Body of pancreas (tissue), 4 donors: ENCODE data around the gene SCIMP.

Experiments
- POLR2A ChIP-seq, 3 donors: fragments of 450-650 bp; IDR thresholded peaks; one replicate each; pipeline ENCODE4 v1.6.1; 2016; ENCODE audit warnings: antibody characterized with exemption in 3 of 3, mild to moderate bottlenecking in 2 of 3
- TF ChIP-seq, protein P1 (sequence below), 7 experiments: fragments of 450-650 bp in 4 of 7; fragments of 200-600 bp in 3 of 7; sonication (generic) in 3 of 7; IDR thresholded peaks; one replicate each; pipeline ENCODE4 v1.5.1; 2016 to 2019; ENCODE audit warnings: antibody characterized with exemption in 7 of 7

DNA sequence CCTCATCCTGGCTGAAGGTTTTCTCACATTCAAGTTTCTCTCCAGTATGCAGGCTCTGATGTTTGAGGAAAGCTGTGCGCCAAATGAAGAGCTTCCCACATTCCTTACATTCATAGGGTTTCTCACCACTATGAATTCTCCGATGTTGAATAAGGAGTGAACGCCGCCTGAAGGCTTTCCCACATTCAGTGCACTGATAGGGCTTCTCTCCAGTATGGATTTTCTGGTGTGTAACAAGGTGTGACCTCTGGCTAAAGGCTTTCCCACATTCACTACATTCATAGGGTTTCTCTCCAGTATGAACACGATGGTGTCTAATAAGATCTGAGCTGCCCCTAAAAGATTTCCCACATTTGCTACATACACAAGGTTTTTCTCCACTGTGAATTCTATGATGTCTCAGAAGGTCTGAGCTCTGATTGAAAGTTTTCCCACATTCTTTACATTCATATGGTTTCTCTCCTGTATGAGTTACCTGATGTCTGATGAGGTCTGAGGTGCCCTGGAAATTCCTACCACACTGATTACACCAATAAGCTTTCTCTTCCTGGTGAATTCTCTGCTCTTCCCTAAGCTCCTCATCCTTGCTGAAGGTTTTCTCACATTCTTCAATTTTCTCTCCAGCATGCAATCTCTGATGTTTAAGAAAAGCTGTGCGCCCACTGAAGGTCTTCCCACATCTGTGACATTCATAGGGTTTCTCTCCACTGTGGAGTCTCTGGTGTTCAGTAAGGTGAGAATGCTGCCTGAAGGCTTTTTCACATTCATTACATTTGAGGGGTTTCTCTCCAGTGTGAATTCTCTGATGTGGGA is 51.9 kb downstream of the SCIMP start:
- TF ChIP-seq, protein P1, sequence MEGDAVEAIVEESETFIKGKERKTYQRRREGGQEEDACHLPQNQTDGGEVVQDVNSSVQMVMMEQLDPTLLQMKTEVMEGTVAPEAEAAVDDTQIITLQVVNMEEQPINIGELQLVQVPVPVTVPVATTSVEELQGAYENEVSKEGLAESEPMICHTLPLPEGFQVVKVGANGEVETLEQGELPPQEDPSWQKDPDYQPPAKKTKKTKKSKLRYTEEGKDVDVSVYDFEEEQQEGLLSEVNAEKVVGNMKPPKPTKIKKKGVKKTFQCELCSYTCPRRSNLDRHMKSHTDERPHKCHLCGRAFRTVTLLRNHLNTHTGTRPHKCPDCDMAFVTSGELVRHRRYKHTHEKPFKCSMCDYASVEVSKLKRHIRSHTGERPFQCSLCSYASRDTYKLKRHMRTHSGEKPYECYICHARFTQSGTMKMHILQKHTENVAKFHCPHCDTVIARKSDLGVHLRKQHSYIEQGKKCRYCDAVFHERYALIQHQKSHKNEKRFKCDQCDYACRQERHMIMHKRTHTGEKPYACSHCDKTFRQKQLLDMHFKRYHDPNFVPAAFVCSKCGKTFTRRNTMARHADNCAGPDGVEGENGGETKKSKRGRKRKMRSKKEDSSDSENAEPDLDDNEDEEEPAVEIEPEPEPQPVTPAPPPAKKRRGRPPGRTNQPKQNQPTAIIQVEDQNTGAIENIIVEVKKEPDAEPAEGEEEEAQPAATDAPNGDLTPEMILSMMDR (IDR thresholded peaks at IDR 0.05) = no peak
- no peak for TF ChIP-seq POLR2A (IDR thresholded peaks at IDR 0.05)
